ENCODE measurements around the gene ALPK1. TPM values are rescaled to one million over a fixed set of nuclear protein-coding genes. Genes with fewer than 3 reads are reported as not detected.

The ALPK1 gene
- polyA plus RNA-seq, 3 donors: 5.3 to 14.2 (median 8.1) TPM

DNA sequence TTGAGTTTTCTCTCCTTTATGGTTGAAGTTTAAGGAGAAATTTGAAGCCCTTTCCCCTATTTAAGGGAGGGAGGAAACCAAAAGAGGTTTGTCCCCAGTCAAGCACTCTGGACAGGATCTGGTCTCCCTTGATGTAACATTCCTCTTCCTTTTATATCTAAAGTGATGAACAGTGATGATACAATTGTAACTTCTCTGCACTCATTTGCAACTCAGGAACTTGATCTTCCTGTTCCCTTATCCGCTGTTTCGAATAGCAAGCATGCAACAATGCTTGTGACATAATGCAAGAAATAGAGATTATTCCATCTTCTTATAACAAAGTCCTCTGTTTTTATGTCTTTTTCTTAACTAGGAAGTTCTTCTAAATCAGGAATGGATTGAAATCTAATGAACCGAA lies 18.3 kb downstream of the ALPK1 start:
- DNase-seq: peak; percentile 39 to 64 (median 63)
- Histone ChIP-seq H2AFZ (ENCODE audit: insufficient read depth, low read depth, low read length, poor library complexity, severe bottlenecking) (no peak overlapping the region), H4K20me1 (ENCODE audit: insufficient read depth, low read length) (no peaks in the 10 kb centered on the region), H3K9me3 (replicated peaks in 1 of 2; ENCODE audit: control insufficient read depth in 1 of 2, insufficient read depth in 1 of 2, low read length in 2 of 2) (no peaks in the 10 kb centered on the region), H3K4me2 (replicated peaks; ENCODE audit: extremely low read depth, low read length, poor library complexity, severe bottlenecking) (peak overlapping the region; percentile 51), H3K4me3 (replicated peaks in 1 of 3; ENCODE audit: low read depth in 2 of 3, low read length in 3 of 3) (peak overlapping the region in 1 of 3 experiments; percentile 56), H3K4me1 (ENCODE audit: control insufficient read depth in 1 of 2, insufficient read depth in 2 of 2, low read length in 2 of 2) (peaks cover 64 to 74% of the 10 kb centered on the region in 2 donors), H3K9ac (ENCODE audit: insufficient read depth, low read length, poor library complexity, severe bottlenecking) (no peak overlapping the region), H3K36me3 (replicated peaks in 1 of 2; ENCODE audit: control insufficient read depth in 1 of 2, insufficient read depth in 2 of 2, low read length in 2 of 2) (no peaks in the 10 kb centered on the region), H3K27me3 (ENCODE audit: control insufficient read depth in 2 of 2, insufficient read depth in 2 of 2, low read length in 2 of 2) (no peaks in the 10 kb centered on the region), H3K27ac (ENCODE audit: low read depth in 1 of 2, low read length in 2 of 2) (peak overlapping the region in 1 of 2 donors; percentile 83), H3K79me2 (ENCODE audit: insufficient read depth, low read length) (peaks cover 54% of the 10 kb centered on the region)
- no CpG with 5 or more reads among the region's 3 CpGs for WGBS (ENCODE audit: insufficient coverage)
- Mint-ChIP-seq H3K27ac (peak overlapping the region in 4 of 7 donors; percentile 64 to 93 (median 90)), H3K27me3 (ENCODE audit: low read depth in 3 of 3) (peaks cover 0 to 7% (median 0%) of the 10 kb centered on the region in 3 donors), H3K36me3 (peaks cover 5 to 6% of the 10 kb centered on the region in 2 donors), H3K4me3 (peak overlapping the region in 1 of 2 donors; percentile 39), H3K4me1 (peaks cover 38% of the 10 kb centered on the region), H3K9me3 (peaks cover 0 to 2% (median 0%) of the 10 kb centered on the region in 7 donors)
- TF ChIP-seq, protein P1, sequence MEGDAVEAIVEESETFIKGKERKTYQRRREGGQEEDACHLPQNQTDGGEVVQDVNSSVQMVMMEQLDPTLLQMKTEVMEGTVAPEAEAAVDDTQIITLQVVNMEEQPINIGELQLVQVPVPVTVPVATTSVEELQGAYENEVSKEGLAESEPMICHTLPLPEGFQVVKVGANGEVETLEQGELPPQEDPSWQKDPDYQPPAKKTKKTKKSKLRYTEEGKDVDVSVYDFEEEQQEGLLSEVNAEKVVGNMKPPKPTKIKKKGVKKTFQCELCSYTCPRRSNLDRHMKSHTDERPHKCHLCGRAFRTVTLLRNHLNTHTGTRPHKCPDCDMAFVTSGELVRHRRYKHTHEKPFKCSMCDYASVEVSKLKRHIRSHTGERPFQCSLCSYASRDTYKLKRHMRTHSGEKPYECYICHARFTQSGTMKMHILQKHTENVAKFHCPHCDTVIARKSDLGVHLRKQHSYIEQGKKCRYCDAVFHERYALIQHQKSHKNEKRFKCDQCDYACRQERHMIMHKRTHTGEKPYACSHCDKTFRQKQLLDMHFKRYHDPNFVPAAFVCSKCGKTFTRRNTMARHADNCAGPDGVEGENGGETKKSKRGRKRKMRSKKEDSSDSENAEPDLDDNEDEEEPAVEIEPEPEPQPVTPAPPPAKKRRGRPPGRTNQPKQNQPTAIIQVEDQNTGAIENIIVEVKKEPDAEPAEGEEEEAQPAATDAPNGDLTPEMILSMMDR (IDR thresholded peaks at IDR 0.05): no peak
- intact Hi-C loops (cut with micrococcal nuclease): no loop called here

- no CpG with 5 or more reads among the region's 2 CpGs for WGBS (ENCODE audit: insufficient coverage)
- peak overlapping the region; percentile 51 for H3K4me2 ChIP-seq (replicated peaks; ENCODE audit: extremely low read depth, low read length, poor library complexity, severe bottlenecking)
- Mint-ChIP-seq H3K27ac (peak overlapping the region in 5 of 7 donors; percentile 89 to 95 (median 93)), H3K36me3 (peaks cover 9 to 10% of the 10 kb centered on the region in 2 donors), H3K4me3 (peak overlapping the region; percentile 13 to 80), H3K9me3 (peaks cover 0 to 2% (median 0%) of the 10 kb centered on the region in 7 donors), H3K4me1 (peaks cover 36% of the 10 kb centered on the region), H3K27me3 (ENCODE audit: low read depth in 3 of 3) (peaks cover 0 to 7% (median 0%) of the 10 kb centered on the region in 3 donors)
- TF ChIP-seq, protein P1 (IDR thresholded peaks at IDR 0.05): no peak
- intact Hi-C loops (cut with micrococcal nuclease): no loop called here
- H4K20me1 ChIP-seq (ENCODE audit: insufficient read depth, low read length): no peaks in the 10 kb centered on the region
- peaks cover 55% of the 10 kb centered on the region for H3K79me2 ChIP-seq (ENCODE audit: insufficient read depth, low read length)
- no peaks in the 10 kb centered on the region for H3K9me3 ChIP-seq (replicated peaks in 1 of 2; ENCODE audit: control insufficient read depth in 1 of 2, insufficient read depth in 1 of 2, low read length in 2 of 2)
- peaks cover 64 to 72% of the 10 kb centered on the region in 2 donors for H3K4me1 ChIP-seq (ENCODE audit: control insufficient read depth in 1 of 2, insufficient read depth in 2 of 2, low read length in 2 of 2)
- H3K27me3 ChIP-seq (ENCODE audit: control insufficient read depth in 2 of 2, insufficient read depth in 2 of 2, low read length in 2 of 2): no peaks in the 10 kb centered on the region
- no peaks in the 10 kb centered on the region for H3K36me3 ChIP-seq (replicated peaks in 1 of 2; ENCODE audit: control insufficient read depth in 1 of 2, insufficient read depth in 2 of 2, low read length in 2 of 2)
- peak overlapping the region in 1 of 3 experiments; percentile 56 for H3K4me3 ChIP-seq (replicated peaks in 1 of 3; ENCODE audit: low read depth in 2 of 3, low read length in 3 of 3)
- no peak overlapping the region for H3K9ac ChIP-seq (ENCODE audit: insufficient read depth, low read length, poor library complexity, severe bottlenecking)
- peak overlapping the region in 1 of 2 donors; percentile 83 for H3K27ac ChIP-seq (ENCODE audit: low read depth in 1 of 2, low read length in 2 of 2)
- H2AFZ ChIP-seq (ENCODE audit: insufficient read depth, low read depth, low read length, poor library complexity, severe bottlenecking): no peak overlapping the region
- peak; percentile 37 to 64 (median 49) for DNase-seq
Measured at GRCh38 chr4:112316360-112316759, 19.2 kb downstream of the ALPK1 start.

All from CD14-positive monocyte (primary cell).